Retinal pigment epithelial cell (primary cell): ENCODE results near the gene MLYCD.
A peak's percentile ranks its signal among the peaks of the same experiment; 100 is the strongest.

Experiments used
- DNase-seq: peaks from one replicate; pipeline ENCODE4 v3.0.0-alpha.2; 2010; ENCODE audit warnings: low read depth
- H3K4me3 ChIP-seq: 2 replicates; pipeline ENCODE4 v1.5.1; 2011; ENCODE audit warnings: mild to moderate bottlenecking, low read length, control low read depth, moderate library complexity
- CTCF ChIP-seq: conservative IDR thresholded peaks from 2 replicates; pipeline ENCODE4 v1.5.1; 2011; ENCODE audit warnings: low read depth, low read length, control low read depth, inconsistent platforms

Gene MLYCD

GRCh38 chr16:83925095-83925905, 26.4 kb downstream of the MLYCD start:
- H3K4me3 ChIP-seq: no peak overlapping the region
- no peak for TF ChIP-seq CTCF
- DNase-seq: no peak

GRCh38 chr16:83925957-83926725, 27.2 kb downstream of the MLYCD start:
- TF ChIP-seq CTCF: no peak
- no peak for DNase-seq
- H3K4me3 ChIP-seq: no peak overlapping the region

DNA sequence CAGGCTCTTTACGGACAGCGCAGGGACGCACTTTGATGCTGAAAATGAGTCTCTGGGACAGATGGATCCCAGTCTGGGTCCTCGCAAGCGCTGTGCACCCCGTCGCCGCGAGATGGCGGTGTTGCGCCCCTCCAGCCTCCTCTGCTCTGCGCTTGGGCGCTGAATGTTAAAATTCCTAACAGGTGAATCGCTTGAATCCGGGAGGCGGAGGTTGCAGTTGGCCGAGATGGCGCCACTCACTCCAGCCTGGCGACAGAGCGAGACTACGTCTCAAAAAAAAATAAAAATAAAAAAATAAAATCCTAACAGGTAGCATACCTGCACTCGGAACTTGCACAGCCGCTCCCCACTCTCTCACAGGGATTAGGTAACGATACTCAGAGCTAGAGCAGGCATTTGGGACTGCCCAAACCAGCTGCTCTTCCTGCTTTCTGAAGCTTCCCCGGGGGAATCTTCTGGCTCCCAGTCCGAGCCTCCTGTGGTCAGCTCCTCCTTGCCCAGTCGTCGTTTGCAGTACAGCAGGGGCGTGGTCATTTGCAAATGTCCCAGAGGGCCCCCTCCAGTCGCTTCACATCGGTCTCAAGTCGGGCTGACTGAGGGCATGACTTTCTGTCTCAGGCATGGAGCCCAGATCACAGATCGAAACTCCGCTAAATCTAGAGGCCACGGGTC, 27.9 kb downstream of the MLYCD start:
- TF ChIP-seq CTCF: peak; percentile 96
- H3K4me3 ChIP-seq: peak overlapping the region; percentile 49
- no peak for DNase-seq

GRCh38 chr16:83928341-83929055, 29.6 kb downstream of the MLYCD start:
- no peak for TF ChIP-seq CTCF
- peak; percentile 33 for DNase-seq
- H3K4me3 ChIP-seq: no peak overlapping the region

GRCh38 chr16:83929811-83930555, 31.1 kb downstream of the MLYCD start:
- DNase-seq: no peak
- no peak for TF ChIP-seq CTCF
- no peak overlapping the region for H3K4me3 ChIP-seq
